ENCODE results near the gene ABCC5. TPM values are rescaled to one million over a fixed set of nuclear protein-coding genes. Genes with fewer than 3 reads are reported as not detected.

ABCC5 gene
- total RNA-seq, 1 donor from 2014 or later, result 10.1 TPM

- DNase-seq (ENCODE audit: low read depth in 2 of 2), result no peak
Observed at GRCh38 chr3:183924543-183924942, 93.1 kb downstream of the ABCC5 start.

- DNase-seq (ENCODE audit: low read depth in 2 of 2), result no peak
Observed at GRCh38 chr3:183922421-183922820, 95.3 kb downstream of the ABCC5 start.

- DNase-seq (ENCODE audit: low read depth in 2 of 2), result no peak
Observed at GRCh38 chr3:183921096-183921495, 96.6 kb downstream of the ABCC5 start.

- no peak for DNase-seq (ENCODE audit: low read depth in 2 of 2)
Observed at GRCh38 chr3:183920416-183920815, 97.3 kb downstream of the ABCC5 start.

GRCh38 chr3:183918178-183918577, 99.5 kb downstream of the ABCC5 start:
- no peak for DNase-seq (ENCODE audit: low read depth in 2 of 2)

- no peak for DNase-seq (ENCODE audit: low read depth in 2 of 2)
Observed at GRCh38 chr3:183917776-183918175, 99.9 kb downstream of the ABCC5 start.

- no peak for DNase-seq (ENCODE audit: low read depth in 2 of 2)
Observed at GRCh38 chr3:183914856-183915255, 102.8 kb downstream of the ABCC5 start.

GRCh38 chr3:183913580-183913920, 104.1 kb downstream of the ABCC5 start:
- no peak for DNase-seq (ENCODE audit: low read depth in 2 of 2)

- no peak for DNase-seq (ENCODE audit: low read depth in 2 of 2)
Observed at GRCh38 chr3:183912895-183913579, 104.6 kb downstream of the ABCC5 start.

GRCh38 chr3:183911763-183912506, 105.7 kb downstream of the ABCC5 start:
- DNase-seq (ENCODE audit: low read depth in 2 of 2), result no peak

- no peak for DNase-seq (ENCODE audit: low read depth in 2 of 2)
Observed at GRCh38 chr3:183911087-183911486, 106.6 kb downstream of the ABCC5 start.

GRCh38 chr3:183909030-183909600, 108.6 kb downstream of the ABCC5 start:
- DNase-seq (ENCODE audit: low read depth in 2 of 2), result no peak

- DNase-seq (ENCODE audit: low read depth in 2 of 2), result no peak
Observed at GRCh38 chr3:183907911-183908331, 109.8 kb downstream of the ABCC5 start.

- DNase-seq (ENCODE audit: low read depth in 2 of 2), result no peak
Observed at GRCh38 chr3:183907176-183907575, 110.5 kb downstream of the ABCC5 start.

- DNase-seq (ENCODE audit: low read depth in 2 of 2), result no peak
Observed at GRCh38 chr3:183906234-183906921, 111.3 kb downstream of the ABCC5 start.

- DNase-seq (ENCODE audit: low read depth in 2 of 2), result no peak
Observed at GRCh38 chr3:183904833-183905780, 112.6 kb downstream of the ABCC5 start.

GRCh38 chr3:183898028-183898431, 119.7 kb downstream of the ABCC5 start:
- DNase-seq (ENCODE audit: low read depth in 2 of 2), result no peak

GRCh38 chr3:183897606-183898005, 120.1 kb downstream of the ABCC5 start:
- no peak for DNase-seq (ENCODE audit: low read depth in 2 of 2)

GRCh38 chr3:183896610-183897009, 121.1 kb downstream of the ABCC5 start:
- no peak for DNase-seq (ENCODE audit: low read depth in 2 of 2)

- DNase-seq (ENCODE audit: low read depth in 2 of 2), result no peak
Observed at GRCh38 chr3:183896184-183896583, 121.5 kb downstream of the ABCC5 start.

GRCh38 chr3:183895774-183896173, 121.9 kb downstream of the ABCC5 start:
- no peak for DNase-seq (ENCODE audit: low read depth in 2 of 2)
